HG02588 (cell line): Measurements from ENCODE around the gene WSCD1.

Source experiments
- ATAC-seq: cut with Tn5 transposase; IDR thresholded peaks from one replicate; pipeline ENCODE4 v1.9.1; 2021; ENCODE audit warnings: mild to moderate bottlenecking, moderate library complexity; ENCODE audit not compliant: unreplicated experiment

Gene WSCD1

GRCh38 chr17:6069539-6070429, at the start of gene WSCD1:
WSCD1 (plus strand) TSS chr17:6070379; CDS start chr17:6080659, 10,280 bp downstream.
- no peak for ATAC-seq

DNA sequence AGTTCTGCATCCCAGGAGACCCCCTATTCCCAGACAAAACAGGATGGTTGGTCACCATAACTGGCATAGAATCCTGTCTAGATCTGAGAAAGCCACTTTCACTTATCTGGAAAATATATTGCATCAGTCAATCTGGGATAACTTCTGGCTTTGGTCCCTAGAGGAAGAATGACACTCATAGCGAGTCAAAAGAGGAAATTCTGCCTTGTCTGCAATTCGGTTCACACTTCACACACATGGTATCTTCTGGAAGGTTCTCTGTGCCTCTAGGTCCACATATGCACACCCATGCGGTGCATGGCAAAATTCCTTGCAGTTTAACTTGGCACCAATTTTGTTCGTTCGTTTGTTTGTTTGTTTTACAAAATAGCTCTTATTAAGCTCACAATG, 49.2 kb upstream of the WSCD1 start:
- ATAC-seq, result no peak

DNA sequence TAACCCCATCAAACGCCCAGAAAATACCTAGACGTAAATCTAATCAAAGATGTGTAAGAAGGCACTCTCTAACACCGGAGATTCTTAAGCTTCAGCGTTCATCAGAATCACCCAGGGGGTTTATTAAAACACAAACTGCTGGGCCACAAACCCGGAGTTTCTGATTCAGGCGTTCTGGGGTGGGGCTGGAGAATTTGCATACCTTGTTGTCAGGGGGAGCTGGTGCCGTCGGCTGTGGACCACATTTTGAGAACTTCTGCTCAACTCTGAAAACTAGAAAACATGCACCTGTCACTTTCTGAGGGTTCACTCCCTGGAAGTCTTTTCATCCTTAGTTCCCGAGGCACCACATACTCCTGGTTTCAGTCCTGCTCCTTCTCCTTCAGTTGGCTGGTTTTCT, 48.6 kb upstream of the WSCD1 start:
- no peak for ATAC-seq

DNA sequence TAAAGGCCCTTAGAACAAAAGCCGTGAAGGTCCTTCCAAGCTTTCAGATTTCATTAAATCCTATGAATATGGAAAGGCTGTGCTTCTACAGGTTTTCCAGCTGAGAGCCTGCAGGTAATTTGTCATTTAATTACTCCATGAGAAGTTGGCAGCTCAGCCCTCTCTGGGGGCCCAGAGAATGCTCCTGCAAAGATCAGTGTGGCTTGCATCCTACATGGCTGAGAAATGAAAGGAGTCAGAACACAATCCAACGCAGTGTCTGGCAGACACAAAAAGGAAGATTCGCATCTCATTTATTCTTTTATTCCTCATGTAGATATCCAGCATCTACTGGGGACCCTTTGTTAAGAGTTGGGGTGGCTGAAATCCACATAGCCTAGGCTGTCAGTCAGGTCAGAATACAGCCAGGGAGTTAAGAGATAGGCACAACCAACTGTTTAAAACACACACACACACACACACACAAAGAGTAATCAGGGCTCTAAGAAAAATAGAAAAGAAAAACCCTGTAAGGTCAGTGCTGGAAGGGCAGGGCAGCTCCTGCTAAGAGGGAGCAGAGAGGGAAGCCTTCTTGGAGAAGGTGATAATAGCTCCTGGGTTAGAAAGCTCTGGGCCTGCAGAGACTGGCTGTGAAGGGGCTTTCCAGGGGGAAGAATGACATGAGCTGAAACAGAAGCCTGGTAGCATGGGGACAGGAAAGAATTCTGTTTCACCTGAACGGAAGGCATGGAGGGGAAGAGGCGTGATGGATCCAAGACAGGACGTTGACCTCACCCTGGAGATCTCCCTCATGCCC, 46.9 kb upstream of the WSCD1 start:
- ATAC-seq, result no peak

DNA sequence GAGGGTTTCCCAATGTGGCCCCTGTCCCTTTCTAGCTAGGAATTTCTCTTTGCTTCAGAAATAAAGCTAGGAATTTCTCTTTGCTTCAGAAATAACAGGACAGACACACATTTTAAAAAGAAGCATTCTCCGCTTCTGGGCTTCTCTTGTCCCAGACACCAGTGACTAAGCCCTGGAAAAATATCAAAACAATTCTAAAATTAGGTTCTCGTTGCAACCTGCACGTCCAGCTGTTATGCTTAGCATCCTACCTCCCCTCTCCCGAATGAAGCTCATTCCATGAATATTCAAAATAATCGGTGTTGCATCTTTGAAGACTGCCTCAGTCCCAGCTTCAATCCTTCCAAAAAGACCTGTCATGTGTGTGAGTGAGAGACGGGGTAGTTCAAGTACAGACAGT, 45.6 kb upstream of the WSCD1 start:
- ATAC-seq, result no peak

DNA sequence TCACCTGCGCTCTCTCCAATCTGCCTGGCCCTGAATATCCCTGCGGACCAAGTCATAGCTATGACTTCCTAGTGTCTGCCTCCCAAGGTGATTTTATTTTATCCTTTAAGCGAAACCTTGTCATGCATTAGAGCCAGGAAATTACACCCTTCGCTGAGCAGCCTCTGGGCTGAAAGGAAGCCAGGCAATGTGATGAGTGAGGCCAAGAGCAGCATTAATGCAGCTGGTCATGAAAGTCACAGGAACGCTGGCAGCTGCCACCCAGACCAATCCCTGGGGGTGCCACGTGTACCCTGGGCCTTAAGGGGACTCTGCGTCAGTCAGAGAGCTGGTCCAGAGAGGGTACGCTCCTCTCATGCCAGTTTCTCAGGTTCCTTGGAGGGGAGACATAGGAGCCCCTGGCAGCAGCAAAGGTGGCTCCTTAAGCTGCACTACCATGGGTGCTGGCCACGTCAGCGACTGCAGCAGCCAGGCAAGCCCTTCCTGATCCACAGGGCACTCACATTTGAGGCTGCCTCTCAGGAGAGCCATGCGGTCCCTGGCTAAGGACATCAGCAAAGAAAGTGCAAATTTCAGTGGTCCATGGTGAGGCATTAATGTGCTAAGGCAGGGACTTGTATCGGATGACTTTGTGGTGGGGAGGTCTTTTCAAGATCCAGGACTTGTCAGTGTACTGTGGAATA, 42.7 kb upstream of the WSCD1 start:
- ATAC-seq, result no peak

DNA sequence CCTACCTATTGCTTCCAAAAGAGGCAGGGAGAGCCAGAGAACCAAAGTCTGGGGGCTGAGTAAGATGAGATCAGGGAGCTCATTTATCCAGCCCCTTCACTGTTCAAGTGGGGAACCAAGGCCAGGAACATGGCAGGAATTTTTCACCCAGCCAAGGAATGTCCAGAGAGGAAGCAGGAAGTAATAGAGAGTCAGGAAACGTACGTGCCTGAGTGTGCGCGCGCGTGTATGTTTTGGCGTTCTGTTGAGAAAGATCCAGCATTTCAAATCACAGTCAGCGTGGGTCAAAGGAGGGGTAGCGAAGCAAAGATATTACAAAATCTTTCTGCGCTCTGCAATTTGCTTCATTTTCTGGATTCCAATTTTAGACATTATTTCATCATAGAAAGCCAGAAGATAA, 41.9 kb upstream of the WSCD1 start:
- no peak for ATAC-seq

- ATAC-seq, result no peak
Observed at GRCh38 chr17:6035801-6036394, 34.3 kb upstream of the WSCD1 start.

GRCh38 chr17:6040504-6040903, 29.7 kb upstream of the WSCD1 start:
- ATAC-seq, result no peak

DNA sequence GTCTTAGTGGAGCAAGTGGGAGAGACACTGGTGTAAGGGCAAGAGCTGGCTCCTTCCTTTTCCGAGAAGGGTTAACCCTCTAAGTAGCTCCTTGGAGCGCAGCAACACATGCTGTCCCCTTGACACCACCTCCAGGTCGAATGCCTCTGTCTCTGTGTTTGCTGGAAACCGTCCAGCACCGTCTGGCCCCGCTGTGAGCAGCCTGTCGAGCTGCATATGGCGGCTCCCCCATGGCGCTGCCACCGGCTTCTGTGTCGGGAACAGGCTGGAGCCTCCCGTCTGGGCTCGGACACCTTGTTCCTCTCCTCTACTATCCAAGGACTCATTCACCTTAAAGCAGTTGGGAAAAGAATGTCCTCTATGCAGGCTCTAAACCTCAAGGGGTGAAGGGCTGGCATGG, 28.9 kb upstream of the WSCD1 start:
- ATAC-seq, result no peak

DNA sequence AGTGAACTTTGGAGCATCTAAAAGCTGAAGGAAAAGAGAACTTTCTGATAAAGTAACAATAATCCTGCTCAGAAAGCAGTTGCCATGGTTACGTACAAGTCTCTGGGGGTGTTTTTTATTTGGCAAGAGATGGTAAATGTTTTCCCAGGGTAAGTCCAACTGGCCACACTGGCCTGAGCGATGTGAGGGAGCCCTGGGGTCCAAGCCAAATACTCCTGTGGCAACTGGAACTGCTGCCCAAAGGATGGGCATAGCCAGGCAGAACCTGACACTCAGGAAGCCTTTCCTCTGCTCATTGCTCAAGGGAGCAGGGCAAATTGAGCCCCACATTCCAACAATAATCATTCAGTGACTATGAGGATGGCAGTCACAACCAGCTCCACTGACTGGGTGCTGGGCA, 26.8 kb upstream of the WSCD1 start:
- no peak for ATAC-seq

- ATAC-seq, result no peak
Observed at GRCh38 chr17:6044261-6044660, 25.9 kb upstream of the WSCD1 start.

- ATAC-seq, result no peak
Observed at GRCh38 chr17:6045621-6046357, 24.4 kb upstream of the WSCD1 start.

DNA sequence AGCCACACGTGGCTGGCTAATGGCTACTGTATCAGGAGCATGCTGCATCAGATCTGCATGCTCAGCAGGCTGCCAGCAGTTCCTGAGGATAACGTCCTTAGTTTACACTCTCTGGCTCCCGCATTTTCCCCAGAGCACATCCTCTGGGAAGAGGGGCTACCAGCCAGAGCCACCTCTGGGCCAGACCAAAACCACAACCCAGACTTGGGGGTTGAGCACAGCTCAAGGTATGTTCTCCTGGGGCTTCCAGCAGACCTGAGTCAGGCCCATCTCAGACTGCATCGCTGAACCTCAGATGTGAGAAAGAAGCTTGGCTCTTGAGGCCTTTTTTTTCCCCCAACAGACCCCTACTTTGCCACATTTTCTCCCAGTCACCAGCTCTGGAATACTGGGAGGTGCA, 23.7 kb upstream of the WSCD1 start:
- ATAC-seq, result no peak

- ATAC-seq, result no peak
Observed at GRCh38 chr17:6046931-6047330, 23.2 kb upstream of the WSCD1 start.

DNA sequence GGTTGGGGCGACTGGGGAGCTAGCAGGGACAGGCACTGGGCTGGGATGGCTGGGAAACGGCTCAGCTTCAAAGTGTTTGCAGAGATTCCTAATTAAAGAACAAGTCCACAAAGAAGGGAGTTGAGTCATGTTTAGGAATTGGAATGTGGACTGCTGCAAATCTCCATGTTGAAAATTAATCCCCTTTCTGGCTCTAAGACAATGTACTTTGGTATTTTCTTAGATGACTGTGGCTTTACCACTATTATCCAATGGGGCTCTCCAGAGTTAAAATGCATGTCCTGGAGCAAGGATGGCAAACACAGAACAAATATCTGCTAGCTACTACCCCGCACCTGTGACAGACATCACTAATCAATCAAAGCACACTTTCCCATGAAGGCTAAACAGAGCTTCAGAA, 22.2 kb upstream of the WSCD1 start:
- no peak for ATAC-seq

- ATAC-seq, result no peak
Observed at GRCh38 chr17:6048486-6048885, 21.7 kb upstream of the WSCD1 start.

GRCh38 chr17:6052926-6053325, 17.3 kb upstream of the WSCD1 start:
- no peak for ATAC-seq

DNA sequence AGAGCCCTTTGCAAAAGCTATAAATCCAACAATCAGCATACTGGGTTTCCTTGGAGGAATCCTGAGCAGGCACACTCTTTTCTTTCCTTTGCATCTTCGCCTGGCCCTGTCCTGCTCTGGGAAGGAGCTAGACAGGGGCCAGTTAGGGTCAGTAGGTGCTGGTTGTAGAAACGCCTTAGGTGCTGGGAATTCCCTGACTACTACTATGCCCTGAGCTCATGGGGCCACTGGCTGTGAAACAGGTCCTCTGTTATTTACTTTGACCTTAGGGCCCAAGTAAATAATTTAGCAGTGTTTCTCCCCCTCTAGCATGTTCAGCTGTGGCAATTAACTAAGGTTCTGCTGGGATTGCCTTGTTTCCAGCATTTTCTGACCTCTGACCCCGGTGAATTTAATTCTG, 15.8 kb upstream of the WSCD1 start:
- ATAC-seq, result no peak

DNA sequence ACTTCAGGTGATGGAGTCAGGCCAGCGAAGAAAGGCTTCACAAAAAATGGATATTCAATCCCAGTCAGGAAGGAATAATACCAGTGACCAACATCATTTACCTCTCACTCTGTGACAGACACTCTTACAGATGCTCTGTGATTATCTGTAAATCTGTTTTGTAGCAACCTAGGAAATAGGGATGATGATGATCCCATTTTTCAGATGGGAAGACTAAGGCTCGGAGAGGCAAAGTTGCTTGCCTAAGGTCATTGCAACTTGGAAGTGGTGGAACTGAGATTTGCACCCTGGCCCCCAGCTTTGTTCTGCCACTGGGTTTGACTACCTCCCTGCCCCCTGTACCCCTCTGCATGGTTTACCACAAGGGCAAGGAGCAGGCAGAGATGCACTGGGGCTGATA, 14.1 kb upstream of the WSCD1 start:
- ATAC-seq, result no peak

DNA sequence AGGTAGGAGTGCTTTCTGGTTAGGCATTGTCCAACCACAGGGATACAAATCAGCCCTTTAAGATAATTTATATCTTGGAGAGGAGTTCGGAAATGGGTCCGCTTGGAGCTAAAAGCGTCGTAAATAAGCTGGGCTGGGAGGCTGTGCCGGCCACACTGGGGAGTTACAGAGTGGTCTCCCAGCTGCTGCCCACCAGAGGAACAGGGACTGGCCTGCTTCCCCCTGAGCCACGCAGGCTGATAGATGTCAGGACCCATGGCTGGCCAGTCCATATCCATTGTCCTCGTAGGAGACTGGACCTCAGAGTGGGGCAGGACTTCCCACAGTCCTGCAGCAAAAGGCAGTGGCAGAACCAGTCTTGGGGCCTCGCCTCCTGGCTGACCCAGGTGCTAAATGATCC, 12.6 kb upstream of the WSCD1 start:
- ATAC-seq, result no peak
